Measurements from ENCODE around the gene RHOBTB3.

- TF ChIP-seq, protein P1, sequence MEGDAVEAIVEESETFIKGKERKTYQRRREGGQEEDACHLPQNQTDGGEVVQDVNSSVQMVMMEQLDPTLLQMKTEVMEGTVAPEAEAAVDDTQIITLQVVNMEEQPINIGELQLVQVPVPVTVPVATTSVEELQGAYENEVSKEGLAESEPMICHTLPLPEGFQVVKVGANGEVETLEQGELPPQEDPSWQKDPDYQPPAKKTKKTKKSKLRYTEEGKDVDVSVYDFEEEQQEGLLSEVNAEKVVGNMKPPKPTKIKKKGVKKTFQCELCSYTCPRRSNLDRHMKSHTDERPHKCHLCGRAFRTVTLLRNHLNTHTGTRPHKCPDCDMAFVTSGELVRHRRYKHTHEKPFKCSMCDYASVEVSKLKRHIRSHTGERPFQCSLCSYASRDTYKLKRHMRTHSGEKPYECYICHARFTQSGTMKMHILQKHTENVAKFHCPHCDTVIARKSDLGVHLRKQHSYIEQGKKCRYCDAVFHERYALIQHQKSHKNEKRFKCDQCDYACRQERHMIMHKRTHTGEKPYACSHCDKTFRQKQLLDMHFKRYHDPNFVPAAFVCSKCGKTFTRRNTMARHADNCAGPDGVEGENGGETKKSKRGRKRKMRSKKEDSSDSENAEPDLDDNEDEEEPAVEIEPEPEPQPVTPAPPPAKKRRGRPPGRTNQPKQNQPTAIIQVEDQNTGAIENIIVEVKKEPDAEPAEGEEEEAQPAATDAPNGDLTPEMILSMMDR (IDR thresholded peaks at IDR 0.05): no peak
- TF ChIP-seq POLR2AphosphoS5 (IDR thresholded peaks at IDR 0.05): no peak
Observed at GRCh38 chr5:95733107-95733665, 2.0 kb downstream of the RHOBTB3 start.

Measured in breast epithelium (tissue), 3 donors.